H1 (cell line): ENCODE data around the gene NOG. TPM values are rescaled to one million over a fixed set of nuclear protein-coding genes. Genes with fewer than 3 reads are reported as not detected.

Experiments
- ASH2L ChIP-seq: fragments of 200-600, 300-600 bp; sonication (generic); IDR thresholded peaks from one replicate; pipeline ENCODE4 v1.7.1; 2017; ENCODE audit warnings: low read length
- BCL11A ChIP-seq, 2 experiments: IDR thresholded peaks; one replicate each; pipeline ENCODE4 v1.6.1; 2011; ENCODE audit warnings: low read depth in 2 of 2, low read length in 2 of 2, mild to moderate bottlenecking in 2 of 2
- CHD7 ChIP-seq: fragments of 300-600 bp; sonication (generic); IDR thresholded peaks from 2 replicates; pipeline ENCODE4 v1.7.1; 2012; ENCODE audit warnings: low read length, moderate library complexity, mild to moderate bottlenecking, inconsistent platforms; ENCODE audit not compliant: insufficient replicate concordance
- CREB1 ChIP-seq: IDR thresholded peaks from 2 replicates; pipeline ENCODE4 v1.6.1; 2012; ENCODE audit warnings: inconsistent platforms
- E2F6 ChIP-seq: IDR thresholded peaks from 2 replicates; pipeline ENCODE4 v1.6.1; 2012; ENCODE audit warnings: inconsistent platforms
- FOSL1 ChIP-seq: IDR thresholded peaks from 2 replicates; pipeline ENCODE4 v1.6.1; 2011; ENCODE audit warnings: mild to moderate bottlenecking, low read depth, low read length, moderate library complexity; ENCODE audit not compliant: insufficient read depth
- RXRA ChIP-seq: IDR thresholded peaks from 2 replicates; pipeline ENCODE4 v1.6.1; 2011; ENCODE audit warnings: low read depth, mild to moderate bottlenecking, low read length, moderate library complexity; ENCODE audit not compliant: insufficient read depth
- SIX5 ChIP-seq: IDR thresholded peaks from 2 replicates; pipeline ENCODE4 v1.6.1; 2011; ENCODE audit warnings: mild to moderate bottlenecking, low read depth, low read length
- SP1 ChIP-seq: IDR thresholded peaks from 2 replicates; pipeline ENCODE4 v1.6.1; 2011; ENCODE audit warnings: low read depth, low read length
- TEAD4 ChIP-seq: IDR thresholded peaks from 2 replicates; pipeline ENCODE4 v1.6.1; 2012; ENCODE audit warnings: low read depth, low read length, inconsistent platforms, mixed read lengths
- polyA plus RNA-seq, 7 experiments: library from polyadenylated mRNA; depleted of rRNA in 3 of 7; stranded (reverse) in 5 of 7; unstranded in 2 of 7; fragments of >200 nt in 5 of 7; fragments of 200-250 nt in 2 of 7; gene quantifications; 1 replicate in 5 of 7; 2 replicates in 1 of 7; 4 replicates in 1 of 7; pipeline versions ENCODE4 v1.2.1 to v1.2.3, GENCODE V29; 2011 to 2013; ENCODE audit warnings: missing spikeins in 2 of 7, mixed read lengths in 2 of 7
- total RNA-seq: library from RNA; stranded (reverse); fragmentation: NEBNext Ultra II Directional; extraction: Animal tissue kit (Norgen Biotek cat#: 25700); gene quantifications from 2 replicates; pipeline ENCODE4 v1.2.1, GENCODE V29; 2021

Gene NOG
- total and polyA plus RNA-seq, 2 of the 8 experiments (the other 6 are each of a cell fraction or from before 2014, with no cell fraction given), result 0.35 TPM

GRCh38 chr17:56641373-56641772, 47.9 kb downstream of the NOG start (continued):
- TF ChIP-seq CHD7 (no peak), ASH2L (no peak), SIX5 (no peak), TEAD4 (no peak), SP1 (no peak), RXRA (no peak), CREB1 (no peak), FOSL1 (no peak), E2F6 (no peak), BCL11A (IDR thresholded peaks at IDR 0.05; ENCODE audit: low read depth in 2 of 2, low read length in 2 of 2) (no peak)
